ENCODE results near the gene PTRHD1.

PTRHD1 gene

DNA sequence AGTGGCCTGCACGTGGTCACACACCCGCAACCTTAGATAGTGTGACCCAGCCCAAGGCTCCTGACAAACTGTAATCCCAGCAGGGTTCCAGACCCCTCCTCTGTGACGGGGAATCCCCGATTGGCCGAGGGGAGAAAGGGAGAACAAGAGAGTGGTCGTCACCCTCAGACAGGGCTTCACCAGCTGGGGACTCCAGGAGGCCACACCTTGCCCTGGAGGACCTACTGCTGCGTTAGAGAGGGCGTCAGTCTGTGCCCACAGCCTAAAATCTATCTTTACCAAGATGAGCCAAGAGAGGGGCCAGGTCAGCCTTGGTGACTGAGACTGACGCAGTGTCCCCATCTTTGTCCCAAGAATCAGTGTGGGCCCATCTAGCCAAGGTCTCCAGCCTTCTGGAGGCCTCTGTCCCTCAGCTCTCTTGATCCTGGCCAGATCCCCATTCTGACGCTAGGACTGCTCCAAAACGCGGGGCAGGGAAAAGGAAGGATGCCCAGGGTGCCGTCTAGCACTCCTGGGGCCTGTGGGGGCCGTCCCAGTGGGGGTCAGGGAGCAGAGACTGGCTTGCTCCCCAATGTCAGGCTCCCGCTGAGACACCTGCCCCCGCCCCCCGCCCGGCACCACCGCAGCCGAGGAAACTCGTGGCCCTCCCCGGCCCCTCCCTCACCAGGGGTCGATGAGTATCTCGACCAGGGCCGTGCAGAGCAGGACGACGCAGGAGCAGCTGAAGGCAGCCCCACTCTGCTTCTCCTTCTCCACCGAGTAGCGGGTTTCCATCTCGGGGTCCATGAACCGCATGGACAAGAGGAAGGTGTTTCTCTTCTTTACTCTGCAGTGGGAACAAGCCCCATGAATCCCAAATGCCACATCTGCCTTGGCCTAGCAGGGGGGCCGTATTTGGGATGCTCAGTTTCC lies 40.9 kb upstream of the PTRHD1 start:
- TF ChIP-seq ZNF274 (IDR thresholded peaks at IDR 0.05; ENCODE audit: low read depth, low read length) = no peak
- no peak overlapping the region for H3K4me3 ChIP-seq (ENCODE audit: low read length)

DNA sequence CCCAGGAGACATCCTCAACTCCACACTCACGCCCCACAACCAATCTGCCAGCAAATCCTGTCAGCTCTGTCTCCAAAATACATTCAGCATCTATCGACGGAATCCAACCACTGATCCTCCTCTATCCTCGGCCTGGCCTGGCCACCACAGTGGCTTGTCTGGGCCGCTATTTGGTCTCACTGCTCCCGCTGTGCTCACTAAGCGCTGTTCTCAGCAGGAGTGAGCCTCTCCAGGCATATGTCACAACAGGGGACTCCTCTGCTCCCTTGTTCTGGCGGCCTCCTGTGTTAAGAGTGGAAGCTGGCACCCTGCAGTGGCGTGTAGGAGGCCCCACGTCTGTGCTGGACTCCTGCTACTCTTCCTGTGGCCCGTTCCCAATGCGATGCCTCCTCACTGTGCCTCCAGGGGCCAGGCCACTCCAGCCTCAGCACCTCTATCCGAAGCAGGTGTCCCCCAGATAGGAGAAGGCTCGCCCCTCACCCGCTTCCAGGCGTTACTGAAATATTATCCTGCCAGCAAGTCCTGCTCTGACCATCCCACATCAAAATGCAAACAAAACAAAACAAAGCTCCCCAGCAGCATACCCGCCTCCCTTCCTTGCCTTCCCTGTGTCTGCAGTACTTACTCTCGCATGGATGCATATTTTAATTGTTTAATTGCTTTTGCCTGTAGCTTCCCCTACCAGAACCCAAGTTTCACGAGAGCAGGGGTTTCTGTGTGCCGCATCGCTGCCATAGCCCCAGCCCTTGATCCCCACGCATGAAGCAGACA lies 39.9 kb upstream of the PTRHD1 start:
- H3K4me3 ChIP-seq (ENCODE audit: low read length) = no peak overlapping the region
- TF ChIP-seq ZNF274 (IDR thresholded peaks at IDR 0.05; ENCODE audit: low read depth, low read length) = no peak

DNA sequence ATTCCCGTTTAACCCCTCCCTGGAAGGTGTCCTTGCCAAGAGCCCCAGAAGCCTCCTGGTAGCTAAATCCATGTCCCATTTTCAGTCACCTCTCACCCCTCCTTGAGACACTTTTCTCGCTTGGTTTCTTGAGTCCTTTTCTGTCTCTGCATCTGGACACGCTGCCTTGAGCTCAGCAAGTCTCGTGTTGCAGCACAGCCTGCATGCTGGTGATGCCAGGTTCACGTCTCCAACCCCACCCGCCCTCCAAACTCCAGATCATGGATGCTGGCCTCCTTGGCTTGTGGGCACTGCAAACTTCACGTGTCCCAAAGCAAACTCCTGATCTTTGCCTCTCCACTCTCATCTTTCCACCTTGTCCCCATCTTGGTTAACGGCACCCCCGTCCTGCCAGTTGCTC lies 39.3 kb upstream of the PTRHD1 start:
- no peak for TF ChIP-seq ZNF274 (IDR thresholded peaks at IDR 0.05; ENCODE audit: low read depth, low read length)

DNA sequence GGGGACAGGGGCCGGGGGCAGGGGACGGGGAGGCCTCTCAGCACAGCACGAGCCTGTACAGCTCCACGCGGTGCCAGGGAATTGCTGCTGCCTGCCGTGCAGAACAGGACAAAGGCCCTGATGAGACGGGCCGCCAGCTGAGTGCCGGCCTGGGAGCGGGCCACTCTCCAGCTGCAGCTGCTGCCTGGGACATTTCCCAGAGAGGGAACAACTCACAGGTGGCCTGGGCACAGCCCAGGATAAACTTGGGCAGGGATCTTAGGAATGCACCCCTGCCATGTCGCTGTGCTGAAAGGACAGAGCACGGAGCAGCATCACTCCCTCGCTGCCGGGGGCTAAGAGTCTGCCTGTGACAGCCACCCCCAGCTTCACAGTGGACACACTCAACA lies 38.9 kb upstream of the PTRHD1 start:
- no peak for TF ChIP-seq ZNF274 (IDR thresholded peaks at IDR 0.05; ENCODE audit: low read depth, low read length)
- no peak overlapping the region for H3K4me3 ChIP-seq (ENCODE audit: low read length)

More for the DNA sequence above, 39.3 kb upstream of the PTRHD1 start:
- no peak overlapping the region for H3K4me3 ChIP-seq (ENCODE audit: low read length)

DNA sequence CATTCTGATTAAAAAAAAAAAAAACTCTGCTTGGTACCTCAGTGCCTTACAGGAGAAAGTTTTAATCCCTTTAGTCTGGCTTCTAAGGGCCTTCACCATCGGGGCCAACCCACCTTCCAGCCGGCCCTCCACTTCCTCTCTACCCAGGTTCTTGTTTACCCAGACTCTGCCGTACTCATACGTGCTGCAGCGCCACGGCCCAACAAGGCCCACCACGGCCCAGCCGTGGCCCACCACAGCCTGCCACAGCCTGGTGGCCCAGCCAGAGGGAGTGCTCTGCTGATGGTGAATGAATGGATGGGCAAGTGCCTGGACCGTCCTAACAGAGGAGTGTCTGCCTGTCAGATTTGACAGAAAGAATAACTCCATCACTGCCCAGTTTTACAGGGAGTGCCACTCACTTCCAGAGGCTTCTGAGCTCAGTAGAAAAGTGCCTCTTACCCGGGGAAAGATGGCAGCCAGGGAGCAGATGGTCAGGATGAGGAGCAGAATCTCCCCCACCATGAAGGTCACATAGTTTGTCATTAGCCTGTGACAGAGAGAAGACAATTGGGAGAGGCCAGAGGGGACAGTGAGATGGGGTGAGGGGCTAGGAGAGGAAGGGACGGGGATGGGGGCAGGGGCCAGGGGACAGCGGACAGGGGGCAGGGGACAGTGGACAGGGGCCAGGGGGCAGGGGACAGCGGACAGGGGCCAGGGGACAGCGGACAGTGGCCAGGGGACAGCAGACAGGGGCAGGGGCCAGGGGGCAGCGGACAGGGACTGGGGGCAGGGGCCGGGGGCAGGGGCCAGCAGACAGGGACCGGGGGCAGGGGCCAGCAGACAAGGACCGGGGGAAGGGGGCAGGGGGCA lies 38.3 kb upstream of the PTRHD1 start:
- no peak overlapping the region for H3K4me3 ChIP-seq (ENCODE audit: low read length)
- no peak for TF ChIP-seq ZNF274 (IDR thresholded peaks at IDR 0.05; ENCODE audit: low read depth, low read length)

DNA sequence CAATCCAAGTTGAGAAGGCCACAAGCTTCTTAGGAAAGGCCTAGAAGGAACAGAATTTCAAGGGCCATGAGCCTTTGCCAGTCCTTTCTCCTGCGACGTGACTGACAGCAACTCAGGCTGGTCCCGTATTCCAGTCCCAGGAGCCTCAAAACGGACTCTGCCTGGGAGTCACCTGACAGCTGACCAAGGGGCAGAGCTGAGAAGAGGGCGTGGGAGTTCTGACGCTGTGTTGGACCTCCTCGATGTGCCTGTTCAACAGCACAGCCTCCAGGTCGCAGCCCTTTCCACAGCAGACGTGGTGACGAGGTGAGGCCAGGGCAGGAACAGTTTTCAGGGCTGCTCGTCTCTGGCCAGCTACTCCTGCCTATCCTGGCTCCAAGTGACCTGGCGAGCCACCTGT lies 37.6 kb upstream of the PTRHD1 start:
- TF ChIP-seq ZNF274 (IDR thresholded peaks at IDR 0.05; ENCODE audit: low read depth, low read length) = no peak
- no peak overlapping the region for H3K4me3 ChIP-seq (ENCODE audit: low read length)

DNA sequence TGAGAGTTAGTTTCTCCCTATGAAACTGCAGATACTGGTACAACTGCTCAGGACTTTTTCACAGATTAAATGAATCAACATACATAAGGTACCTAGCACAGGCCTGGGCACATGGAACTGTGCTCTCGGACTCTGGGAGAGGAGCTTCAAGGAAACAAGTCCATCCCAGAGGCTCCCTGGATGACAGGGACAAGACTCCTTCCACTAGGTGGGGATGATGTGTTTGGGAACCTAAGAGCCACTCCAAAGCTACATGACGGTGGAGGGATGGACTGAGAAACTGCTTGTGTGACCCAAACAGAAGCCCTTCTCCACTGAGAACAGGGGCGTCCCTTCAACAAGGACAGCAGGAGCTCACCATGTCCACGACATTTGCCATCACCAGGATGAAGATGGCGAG lies 37.2 kb upstream of the PTRHD1 start:
- H3K4me3 ChIP-seq (ENCODE audit: low read length) = no peak overlapping the region
- no peak for TF ChIP-seq ZNF274 (IDR thresholded peaks at IDR 0.05; ENCODE audit: low read depth, low read length)

DNA sequence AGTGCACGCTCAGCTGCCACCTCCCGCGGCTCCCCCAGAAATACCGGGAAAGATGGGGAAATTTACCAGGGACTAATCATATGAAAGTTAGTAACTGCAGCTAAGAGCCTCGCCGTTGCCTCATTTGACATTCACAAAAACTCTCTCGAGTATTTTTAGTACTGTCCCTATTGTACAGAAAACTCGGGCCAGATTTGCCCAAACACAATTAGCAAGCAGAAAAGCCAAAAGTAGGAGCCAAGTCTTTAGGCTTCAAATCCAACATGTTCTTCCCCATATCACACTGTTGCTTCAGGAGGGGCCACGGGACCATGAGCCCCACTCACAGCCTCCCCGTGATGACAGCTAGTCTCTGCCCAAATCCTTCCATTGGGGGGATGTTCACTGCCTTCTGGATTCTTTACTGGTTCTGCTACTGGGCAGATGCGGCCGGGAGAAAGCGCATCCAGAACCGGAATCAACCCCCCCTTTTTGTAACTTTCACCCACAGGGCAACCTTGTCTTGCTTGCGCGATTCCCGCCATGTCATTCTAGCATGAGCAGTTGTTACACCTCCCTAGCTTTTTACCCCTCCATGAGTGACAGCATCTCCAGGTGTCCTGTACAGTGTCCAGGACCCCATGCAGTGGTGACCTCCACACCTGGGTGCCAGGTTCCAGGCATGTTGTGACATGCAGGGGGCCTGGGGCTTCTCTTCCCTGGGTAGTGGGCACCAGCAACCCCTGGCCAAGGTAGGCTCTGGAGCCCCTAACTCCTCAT lies 35.2 kb upstream of the PTRHD1 start:
- TF ChIP-seq ZNF274 (IDR thresholded peaks at IDR 0.05; ENCODE audit: low read depth, low read length) = no peak
- H3K4me3 ChIP-seq (ENCODE audit: low read length) = no peak overlapping the region

DNA sequence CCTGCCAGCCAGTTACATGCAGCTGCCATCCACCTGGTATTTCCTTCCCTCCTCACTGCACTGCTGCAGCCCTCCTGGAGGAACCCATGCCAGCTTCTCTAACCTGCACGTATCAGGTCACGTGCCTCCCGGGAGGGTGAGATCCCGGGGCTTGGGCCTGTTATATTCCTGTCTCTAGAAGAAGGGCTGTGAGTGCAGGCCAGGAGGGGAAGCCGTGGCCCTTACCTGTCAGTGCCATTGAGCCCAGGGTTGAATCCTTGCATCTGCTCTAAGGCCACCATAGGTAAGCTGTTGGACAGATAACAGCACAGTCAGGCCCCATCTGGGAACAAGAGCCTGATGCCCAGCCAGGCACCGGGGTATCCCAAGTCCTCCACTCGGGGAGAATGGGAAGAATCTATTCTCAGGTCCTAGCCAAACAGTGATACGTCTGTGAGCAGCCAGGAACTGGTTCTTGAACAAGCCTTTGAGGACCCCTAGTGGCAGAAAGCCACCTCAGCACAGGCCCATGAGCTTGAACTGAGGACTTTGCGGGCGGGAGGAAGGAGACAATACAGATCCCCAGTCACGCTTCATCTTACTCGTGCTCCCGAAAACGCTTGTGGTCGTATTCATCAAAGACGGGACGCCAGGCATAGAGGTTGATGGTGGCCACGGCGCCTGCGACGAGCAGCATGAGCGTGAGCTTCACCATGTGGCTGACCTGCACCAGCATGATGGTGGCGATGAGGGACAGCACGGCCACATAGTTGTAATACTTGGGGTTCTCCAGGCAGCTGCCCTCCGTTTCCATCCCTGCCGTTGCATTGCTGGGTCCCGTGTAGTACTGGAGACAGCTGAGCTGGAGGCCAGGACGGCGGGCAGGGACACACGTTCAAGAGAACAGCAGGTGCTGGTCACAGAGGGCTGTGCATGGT lies 34.4 kb upstream of the PTRHD1 start:
- H3K4me3 ChIP-seq (ENCODE audit: low read length) = no peak overlapping the region
- TF ChIP-seq ZNF274 (IDR thresholded peaks at IDR 0.05; ENCODE audit: low read depth, low read length) = no peak

DNA sequence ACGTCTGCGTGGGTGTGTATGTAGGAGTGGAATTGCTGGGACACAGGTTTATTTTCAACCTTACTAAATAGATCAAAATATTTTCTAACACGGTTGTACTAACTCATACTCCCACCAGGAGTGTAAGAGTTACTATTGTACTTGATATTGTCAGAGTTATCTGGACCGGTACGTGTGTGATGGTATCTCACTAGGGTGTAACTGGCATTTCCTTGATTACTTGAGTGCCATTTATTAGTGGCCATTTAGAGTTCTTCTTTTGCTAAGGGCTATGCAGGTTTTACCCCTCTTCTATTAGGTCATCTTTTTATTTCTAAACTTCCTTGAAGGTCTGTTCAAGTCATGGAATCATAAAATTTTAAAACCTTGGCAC lies 33.6 kb upstream of the PTRHD1 start:
- TF ChIP-seq ZNF274 (IDR thresholded peaks at IDR 0.05; ENCODE audit: low read depth, low read length) = no peak
- H3K4me3 ChIP-seq (ENCODE audit: low read length) = no peak overlapping the region

DNA sequence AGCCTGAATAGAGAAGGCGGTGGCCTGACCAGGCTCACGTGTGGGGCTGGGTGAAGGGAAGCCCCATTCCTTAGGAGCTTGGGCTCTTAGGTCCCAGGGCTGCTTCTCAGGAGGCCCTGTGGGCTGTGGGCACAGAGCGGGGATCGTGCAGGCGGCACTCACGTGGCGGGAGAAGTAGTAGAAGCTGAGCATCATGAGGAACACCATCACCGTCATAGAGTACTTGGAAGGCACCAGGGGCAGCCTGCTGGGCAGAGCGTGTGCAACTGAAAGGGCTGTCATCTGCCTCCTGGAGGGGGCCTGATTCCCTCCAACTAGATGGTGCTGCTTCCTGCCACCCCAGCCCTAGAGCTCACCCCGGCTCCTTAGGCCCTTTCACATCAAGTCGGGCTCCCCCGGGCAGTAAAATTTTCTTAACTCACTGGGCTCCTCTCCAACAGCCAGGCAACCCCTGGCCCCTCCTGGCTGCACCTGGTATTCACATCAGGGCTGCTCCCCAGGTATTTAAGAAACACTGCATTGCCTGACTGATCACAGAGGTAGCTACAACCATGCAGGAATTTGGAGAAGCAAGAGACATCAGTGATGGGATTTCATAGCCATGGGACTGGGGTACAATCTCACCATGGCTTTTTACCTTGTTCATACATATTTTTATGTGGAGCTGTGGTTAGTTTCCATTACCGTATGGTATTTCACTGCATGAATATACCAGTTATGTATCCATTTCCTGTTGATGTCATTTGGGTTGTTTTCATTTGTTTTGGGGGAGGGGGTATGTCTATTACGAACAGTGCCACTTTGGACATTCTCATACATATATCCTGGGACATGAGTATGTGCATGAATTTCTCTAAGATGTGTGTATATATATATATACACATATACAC lies 32.9 kb upstream of the PTRHD1 start:
- no peak for TF ChIP-seq ZNF274 (IDR thresholded peaks at IDR 0.05; ENCODE audit: low read depth, low read length)
- no peak overlapping the region for H3K4me3 ChIP-seq (ENCODE audit: low read length)

All from GM08714 (cell line).